NT2/D1 (cell line): Measurements from ENCODE around the gene HOXB3.

Source experiments
- SUZ12 ChIP-seq: IDR thresholded peaks from 2 replicates; pipeline ENCODE4 v1.6.1; 2011; ENCODE audit not compliant: insufficient read length, insufficient read depth; ENCODE audit errors: extremely low read depth
- YY1 ChIP-seq: IDR thresholded peaks from 2 replicates; pipeline ENCODE4 v1.6.1; 2011; ENCODE audit not compliant: insufficient read length, insufficient read depth
- ZNF274 ChIP-seq: IDR thresholded peaks from 2 replicates; pipeline ENCODE4 v1.6.1; 2011; ENCODE audit warnings: mild to moderate bottlenecking, low read depth, low read length

- TF ChIP-seq ZNF274 (no peak), YY1 (no peak), SUZ12 (no peak)
These were observed 20.2 kb downstream of the HOXB3 start for GRCh38 chr17:48569674-48570324.
